GM19025 (cell line): ENCODE results near the gene SCAF1.

ENCODE experiments used
- ATAC-seq: cut with Tn5 transposase; IDR thresholded peaks from one replicate; pipeline ENCODE4 v1.9.1; 2021; ENCODE audit warnings: mild to moderate bottlenecking, low read depth, moderate library complexity; ENCODE audit not compliant: unreplicated experiment

SCAF1 gene

DNA sequence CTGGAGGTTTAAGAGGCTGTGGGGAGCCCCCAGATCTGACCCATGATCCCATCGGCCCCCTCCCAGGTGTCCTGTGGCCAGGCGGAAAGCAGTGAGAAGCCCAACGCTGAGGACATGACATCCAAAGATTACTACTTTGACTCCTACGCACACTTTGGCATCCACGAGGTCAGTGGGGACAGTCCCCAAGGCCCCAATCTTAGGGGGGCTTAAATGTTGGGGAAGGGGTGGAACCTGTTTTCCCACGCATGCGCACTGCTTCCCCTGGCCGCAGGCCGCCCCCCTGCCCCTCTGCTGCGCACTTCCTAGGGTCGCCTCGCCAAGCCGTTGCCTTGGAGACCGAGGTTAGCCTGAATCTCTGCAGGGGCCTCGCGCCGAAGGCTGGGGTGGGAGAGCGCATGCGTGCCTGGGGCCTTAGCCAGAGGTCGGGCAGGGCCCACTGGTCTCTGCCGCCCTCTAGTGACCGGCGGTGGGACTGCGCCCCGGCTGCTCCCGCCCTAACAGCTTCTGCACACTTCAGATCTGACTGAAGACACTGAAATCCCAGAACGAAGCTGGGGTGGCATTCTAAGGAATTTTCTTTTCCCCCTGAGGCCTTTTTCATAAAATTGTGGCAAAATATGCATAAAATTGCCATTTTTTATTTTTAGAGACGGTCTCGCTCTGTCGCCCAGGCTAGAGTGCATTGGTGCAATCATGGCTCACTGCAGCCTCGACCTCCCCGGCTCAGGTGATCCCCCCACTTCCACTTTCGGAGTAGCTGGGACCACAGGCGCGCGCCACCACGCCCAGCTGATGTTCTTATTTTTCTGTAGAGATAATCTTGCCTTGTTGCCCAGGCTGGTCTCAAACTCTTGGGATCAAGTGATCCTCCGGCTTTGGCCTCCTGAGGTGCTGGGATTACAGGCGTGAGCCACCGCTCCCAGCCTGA lies 38.7 kb downstream of the SCAF1 start:
- ATAC-seq, result no peak

- ATAC-seq, result no peak
Measured at GRCh38 chr19:49681830-49682229, 39.8 kb downstream of the SCAF1 start.

- no peak for ATAC-seq
Measured at GRCh38 chr19:49682274-49682673, 40.3 kb downstream of the SCAF1 start.

DNA sequence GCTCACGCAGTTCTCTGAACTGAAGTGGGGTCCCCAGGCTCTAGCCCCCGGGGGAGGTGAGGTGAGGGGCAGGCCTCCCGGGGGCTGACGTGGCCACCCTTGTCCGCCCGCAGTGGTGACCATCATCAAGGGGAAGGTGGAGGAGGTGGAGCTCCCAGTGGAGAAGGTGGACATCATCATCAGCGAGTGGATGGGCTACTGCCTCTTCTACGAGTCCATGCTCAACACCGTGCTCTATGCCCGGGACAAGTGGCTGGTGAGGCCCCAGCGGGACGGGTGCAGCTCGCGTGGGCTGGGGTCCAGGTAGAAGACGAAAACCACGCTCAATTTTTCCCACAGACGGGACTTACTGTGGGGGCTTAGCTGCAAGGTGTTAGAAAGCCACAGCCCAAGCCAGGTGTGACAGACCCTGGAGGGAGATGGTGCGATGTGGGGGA lies 41.8 kb downstream of the SCAF1 start:
- ATAC-seq, result no peak

- ATAC-seq, result no peak
Measured at GRCh38 chr19:49684251-49684982, 42.4 kb downstream of the SCAF1 start.

DNA sequence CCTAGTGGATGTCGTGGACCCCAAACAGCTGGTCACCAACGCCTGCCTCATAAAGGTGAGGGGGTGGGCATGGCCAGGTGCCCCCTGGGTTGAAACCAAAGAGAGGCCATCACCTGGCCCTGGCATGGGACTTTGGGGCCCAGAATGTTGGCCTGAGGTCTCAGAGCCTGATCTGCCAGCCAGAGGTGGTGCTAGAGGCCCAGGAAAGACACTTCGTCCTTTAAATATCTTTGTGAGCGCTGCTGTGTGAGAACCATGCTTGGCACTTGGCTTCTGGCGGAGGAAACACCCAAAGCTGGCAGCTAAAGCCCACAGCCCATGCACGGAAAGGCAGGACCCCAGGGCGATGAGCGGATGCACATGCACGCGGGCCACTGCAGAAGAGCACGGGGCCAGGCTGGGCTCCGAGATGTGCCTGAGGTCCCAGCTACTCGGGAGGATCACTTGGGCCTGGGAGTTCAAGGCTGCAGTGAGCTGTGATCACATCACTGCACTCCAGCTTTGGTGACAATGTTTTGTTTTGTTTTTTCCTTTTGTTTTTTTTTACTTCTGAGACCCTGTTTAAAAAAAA lies 43.1 kb downstream of the SCAF1 start:
- ATAC-seq, result no peak

GRCh38 chr19:49685845-49686332 lies 43.9 kb downstream of the SCAF1 start:
- ATAC-seq, result no peak

GRCh38 chr19:49686503-49687088 lies 44.6 kb downstream of the SCAF1 start:
- ATAC-seq, result no peak

DNA sequence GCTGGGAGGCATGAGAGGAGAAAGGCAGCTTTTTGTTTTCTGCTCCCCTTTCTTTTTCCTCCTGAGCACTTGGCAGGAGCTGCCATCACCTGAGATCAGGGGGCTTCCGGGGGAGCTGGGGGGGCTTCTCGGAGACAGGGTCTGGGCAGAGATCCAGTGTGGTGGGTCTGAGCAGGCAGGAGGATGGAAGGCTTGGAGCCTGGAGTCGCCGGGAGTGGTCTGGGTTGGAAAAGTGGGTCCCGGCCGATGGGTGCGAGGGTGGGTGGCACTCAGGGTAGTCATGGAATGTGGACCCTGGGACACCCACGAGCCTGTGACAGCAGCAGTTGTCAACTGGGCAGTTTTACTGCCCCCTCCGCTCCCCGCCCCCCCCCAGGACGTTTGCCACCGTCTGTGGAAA lies 45.1 kb downstream of the SCAF1 start:
- no peak for ATAC-seq

- ATAC-seq, result no peak
Measured at GRCh38 chr19:49687566-49688316, 45.7 kb downstream of the SCAF1 start.

- no peak for ATAC-seq
Measured at GRCh38 chr19:49688531-49689132, 46.6 kb downstream of the SCAF1 start.

DNA sequence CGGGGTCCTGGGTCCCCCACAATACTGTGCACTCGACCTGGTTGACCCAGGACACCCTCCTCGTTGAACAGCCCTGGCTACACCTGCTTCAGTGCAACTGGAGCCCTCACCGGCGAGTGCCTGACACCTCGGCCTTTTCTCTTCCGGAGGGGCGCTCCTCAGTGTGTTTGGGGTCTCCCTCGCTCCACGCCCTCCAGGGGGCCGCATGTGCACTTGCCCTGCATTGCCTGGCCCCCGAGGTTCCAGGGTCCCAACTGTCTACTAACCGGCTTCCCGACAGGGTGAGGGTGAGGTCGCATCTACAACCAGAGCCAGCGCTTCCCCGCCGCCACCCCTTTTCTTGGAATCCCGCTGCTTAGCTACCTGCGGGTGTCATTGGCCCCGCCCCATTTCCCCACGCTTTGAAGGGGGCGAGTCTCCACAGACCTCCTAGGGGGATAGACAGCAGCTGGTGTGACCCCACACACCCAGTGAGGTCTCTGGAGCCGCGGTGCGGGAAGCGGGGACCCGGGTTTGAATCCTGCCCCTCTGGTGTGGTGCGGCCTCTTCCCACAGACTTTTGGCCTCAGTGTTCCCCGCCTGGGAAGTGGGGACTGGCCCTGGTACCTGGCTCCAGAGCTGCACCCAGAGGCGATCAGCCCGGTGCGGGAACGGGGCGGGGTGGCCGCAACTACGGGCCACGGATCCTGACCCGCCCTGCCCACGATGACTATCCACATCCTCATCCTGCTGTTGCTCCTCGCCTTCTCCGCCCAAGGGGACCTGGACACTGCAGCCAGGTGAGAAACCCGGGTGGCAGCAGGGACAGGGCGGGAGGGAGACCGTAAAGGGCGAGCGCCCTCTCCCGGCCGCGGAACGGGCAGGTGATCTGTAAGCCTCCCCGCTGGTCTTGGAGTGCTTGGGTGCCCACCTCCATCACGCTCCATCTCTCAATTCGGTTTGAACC lies 47.4 kb downstream of the SCAF1 start, which contains the start of gene ADM5:
Gene ADM5 (plus strand): TSS at position 462 of the 946 bp plus-strand sequence. CDS start 244 bp downstream, at position 706.
- no peak for ATAC-seq

- no peak for ATAC-seq
Measured at GRCh38 chr19:49690079-49690655, 48.2 kb downstream of the SCAF1 start.

GRCh38 chr19:49690656-49691242 lies 48.7 kb downstream of the SCAF1 start, which contains the start of gene CPT1C:
TSS of gene CPT1C (plus strand) at chr19:49691116. CDS start at chr19:49692253, 1,137 bp downstream.
- ATAC-seq, result no peak

DNA sequence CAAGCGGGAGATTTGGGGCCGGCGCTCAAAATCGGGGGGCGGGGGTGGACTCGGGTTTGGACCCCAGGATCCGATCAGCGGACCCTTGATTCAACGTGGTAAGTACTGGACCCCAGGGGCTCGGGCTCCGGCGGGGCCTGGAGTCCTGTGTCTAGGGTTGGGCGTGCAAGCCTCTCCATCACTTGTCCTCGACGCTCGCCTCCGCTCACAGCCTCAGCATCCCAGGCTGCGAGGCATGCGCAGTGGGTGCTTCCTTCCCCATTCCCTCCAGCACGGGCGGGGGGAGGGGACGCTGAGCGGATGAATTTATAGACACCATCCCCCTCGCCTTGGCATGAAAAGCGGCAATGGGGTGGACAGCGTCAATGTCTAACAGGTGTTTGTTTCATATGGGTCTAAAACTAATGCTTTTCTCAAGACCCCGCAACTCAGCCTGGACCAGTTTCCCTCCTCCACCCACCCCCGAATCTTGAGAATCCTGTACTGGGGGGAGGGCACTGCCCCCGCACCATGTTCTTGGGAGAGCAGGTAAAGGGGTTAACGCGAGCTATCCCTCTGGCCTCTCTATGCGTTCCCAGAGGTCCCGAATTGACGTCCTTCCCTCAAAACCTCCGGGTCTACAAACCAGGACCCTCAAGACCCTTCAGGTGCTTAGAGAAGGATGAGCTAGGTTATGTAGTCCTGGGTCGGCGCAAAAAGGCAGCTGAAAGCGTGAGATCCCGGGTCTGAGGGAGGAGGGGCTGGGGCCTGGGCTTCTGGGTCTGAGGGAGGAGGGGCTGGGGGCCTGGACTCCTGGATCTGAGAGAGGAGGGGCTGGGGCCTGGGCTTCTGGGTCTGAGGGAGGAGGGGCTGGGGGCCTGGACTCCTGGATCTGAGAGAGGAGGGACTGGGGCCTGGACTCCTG lies 49.5 kb downstream of the SCAF1 start:
- no peak for ATAC-seq

DNA sequence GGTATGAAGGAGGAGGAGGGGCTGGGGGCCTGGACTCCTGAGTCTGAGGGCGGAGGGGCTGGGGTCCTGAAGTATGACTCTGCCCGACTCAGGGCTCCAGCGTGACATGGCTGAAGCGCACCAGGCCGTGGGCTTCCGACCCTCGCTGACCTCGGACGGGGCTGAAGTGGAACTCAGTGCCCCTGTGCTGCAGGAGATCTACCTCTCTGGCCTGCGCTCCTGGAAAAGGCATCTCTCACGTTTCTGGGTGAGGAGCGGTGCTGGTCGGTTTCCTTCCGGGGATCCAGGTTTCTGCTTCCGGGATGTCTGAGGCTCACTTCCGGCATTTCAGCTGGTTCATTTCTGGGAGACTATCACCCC lies 50.1 kb downstream of the SCAF1 start:
- no peak for ATAC-seq

DNA sequence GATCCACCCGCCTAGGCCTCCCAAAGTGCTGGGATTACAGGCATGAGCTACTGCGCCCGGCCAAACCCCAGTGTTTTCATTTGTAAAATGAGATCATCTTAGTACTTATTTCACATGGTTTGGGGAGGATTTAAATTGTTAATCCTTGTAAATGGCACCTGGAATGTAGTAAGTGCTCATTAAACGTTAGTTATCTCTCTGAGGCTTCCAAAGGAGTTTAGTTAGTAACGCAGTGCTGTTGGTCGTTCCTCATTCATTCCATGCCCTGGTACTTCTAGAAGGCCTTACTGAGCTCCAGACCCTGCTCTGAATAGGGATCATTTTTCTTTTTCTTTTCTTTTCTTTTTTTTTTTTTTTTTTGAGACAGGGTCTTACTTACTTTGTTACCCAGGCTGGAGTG lies 54.1 kb downstream of the SCAF1 start:
- no peak for ATAC-seq
